HL-60/S4 (cell line): ENCODE measurements around the gene GOLT1B.

Experiments
- in situ Hi-C: fragments of 300-500 bp; cut with MboI; formaldehyde crosslinking; loops from 2 replicates; pipeline ENCODE4 v1.14.3; 2022; ENCODE audit warnings: low sequenced_read_pairs

Gene GOLT1B

GRCh38 chr12:21521541-21521940 lies 20.0 kb downstream of the GOLT1B start:
- in situ Hi-C loops = no loop called here

GRCh38 chr12:21523148-21523547 lies 21.6 kb downstream of the GOLT1B start:
- in situ Hi-C loops = no loop called here

- in situ Hi-C loops = no loop called here
These were observed 24.5 kb downstream of the GOLT1B start, which contains the start of gene SPX for GRCh38 chr12:21526053-21526452. Gene SPX, plus strand, starts transcription at chr12:21526296. Its CDS starts 177 bp downstream, at chr12:21526473.

GRCh38 chr12:21526721-21527345 lies 25.2 kb downstream of the GOLT1B start:
- in situ Hi-C loops = no loop called here

- in situ Hi-C loops = no loop called here
These were observed 26.0 kb downstream of the GOLT1B start for GRCh38 chr12:21527451-21528180.

GRCh38 chr12:21528953-21529352 lies 27.4 kb downstream of the GOLT1B start:
- in situ Hi-C loops = no loop called here

- in situ Hi-C loops = no loop called here
These were observed 27.9 kb downstream of the GOLT1B start for GRCh38 chr12:21529456-21529855.

- in situ Hi-C loops = no loop called here
These were observed 36.6 kb downstream of the GOLT1B start for GRCh38 chr12:21538061-21538653.

- in situ Hi-C loops = no loop called here
These were observed 38.2 kb downstream of the GOLT1B start for GRCh38 chr12:21539797-21540196.

GRCh38 chr12:21541773-21542172 lies 40.2 kb downstream of the GOLT1B start:
- in situ Hi-C loops = no loop called here

GRCh38 chr12:21542403-21542802 lies 40.8 kb downstream of the GOLT1B start:
- in situ Hi-C loops = no loop called here

GRCh38 chr12:21543151-21543550 lies 41.6 kb downstream of the GOLT1B start:
- in situ Hi-C loops = no loop called here

- in situ Hi-C loops = no loop called here
These were observed 44.0 kb downstream of the GOLT1B start for GRCh38 chr12:21545557-21545956.

GRCh38 chr12:21546716-21547115 lies 45.1 kb downstream of the GOLT1B start:
- in situ Hi-C loops = no loop called here

- in situ Hi-C loops = no loop called here
These were observed 45.8 kb downstream of the GOLT1B start for GRCh38 chr12:21547437-21547836.

GRCh38 chr12:21551841-21552465 lies 50.4 kb downstream of the GOLT1B start:
- in situ Hi-C loops = no loop called here

- in situ Hi-C loops = no loop called here
These were observed 51.2 kb downstream of the GOLT1B start for GRCh38 chr12:21552635-21553328.

- in situ Hi-C loops = no loop called here
These were observed 51.7 kb downstream of the GOLT1B start for GRCh38 chr12:21553329-21553675.

- in situ Hi-C loops = no loop called here
These were observed 56.6 kb downstream of the GOLT1B start for GRCh38 chr12:21558100-21558679.

- in situ Hi-C loops = no loop called here
These were observed 58.4 kb downstream of the GOLT1B start for GRCh38 chr12:21559855-21560569.
